Measurements from ENCODE around the gene MICU1. TPM values are rescaled to one million over a fixed set of nuclear protein-coding genes. Genes with fewer than 3 reads are reported as not detected.

MICU1 gene
- total RNA-seq, 1 donor from 2014 or later = 79.8 TPM

DNA sequence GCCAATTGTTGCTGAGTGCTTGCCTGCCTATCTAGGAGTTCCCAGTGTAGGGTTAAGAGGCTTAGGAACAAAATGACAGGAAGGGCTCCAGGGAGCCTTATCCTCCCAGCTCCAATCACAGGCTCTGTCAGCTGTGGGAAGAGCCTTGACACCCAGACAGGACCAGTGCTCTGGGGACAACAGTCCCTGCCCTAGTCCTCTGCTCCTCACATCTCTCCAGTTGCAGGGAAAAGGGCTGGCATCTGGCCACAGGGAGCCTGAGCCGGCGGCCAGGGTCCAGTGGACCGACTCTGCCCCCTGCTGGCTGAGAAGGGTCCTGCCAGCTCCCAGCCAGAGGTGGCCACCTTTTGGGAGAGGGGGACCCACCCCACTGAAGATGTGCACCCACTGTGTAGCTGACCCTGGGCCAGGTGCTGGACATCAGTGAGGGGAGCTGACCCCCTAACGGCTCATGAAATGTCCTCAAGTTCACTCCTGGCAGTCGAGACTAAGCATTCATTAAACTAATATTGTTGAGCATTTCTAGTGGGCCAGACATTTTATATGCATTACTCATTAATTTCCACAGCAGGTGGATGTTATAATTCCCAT, 288.7 kb downstream of the MICU1 start:
- Histone ChIP-seq H3K4me2 (peak overlapping the region; percentile 4), H3K79me2 (ENCODE audit: low read depth) (no peaks in the 10 kb centered on the region), H4K20me1 (ENCODE audit: low read depth) (no peaks in the 10 kb centered on the region), H3K27ac (peak overlapping the region; percentile 74), H3K9me3 (ENCODE audit: low read depth) (no peaks in the 10 kb centered on the region), H3K27me3 (no peaks in the 10 kb centered on the region), H3K9ac (no peak overlapping the region), H3K4me1 (peaks cover 35% of the 10 kb centered on the region), H2AFZ (replicated peaks) (no peak overlapping the region), H3K4me3 (no peak overlapping the region), H3F3A (ENCODE audit: low read depth) (peaks cover 37% of the 10 kb centered on the region), H3K36me3 (peaks cover 5% of the 10 kb centered on the region)
- H3K27ac Mint-ChIP-seq = peak overlapping the region; percentile 10
- H3K36me3 Mint-ChIP-seq = peaks cover 7% of the 10 kb centered on the region
- DNase-seq (ENCODE audit: low spot score) = peak; percentile 84
- peaks cover 53% of the 10 kb centered on the region for H3K4me1 Mint-ChIP-seq
- TF ChIP-seq, protein P1, sequence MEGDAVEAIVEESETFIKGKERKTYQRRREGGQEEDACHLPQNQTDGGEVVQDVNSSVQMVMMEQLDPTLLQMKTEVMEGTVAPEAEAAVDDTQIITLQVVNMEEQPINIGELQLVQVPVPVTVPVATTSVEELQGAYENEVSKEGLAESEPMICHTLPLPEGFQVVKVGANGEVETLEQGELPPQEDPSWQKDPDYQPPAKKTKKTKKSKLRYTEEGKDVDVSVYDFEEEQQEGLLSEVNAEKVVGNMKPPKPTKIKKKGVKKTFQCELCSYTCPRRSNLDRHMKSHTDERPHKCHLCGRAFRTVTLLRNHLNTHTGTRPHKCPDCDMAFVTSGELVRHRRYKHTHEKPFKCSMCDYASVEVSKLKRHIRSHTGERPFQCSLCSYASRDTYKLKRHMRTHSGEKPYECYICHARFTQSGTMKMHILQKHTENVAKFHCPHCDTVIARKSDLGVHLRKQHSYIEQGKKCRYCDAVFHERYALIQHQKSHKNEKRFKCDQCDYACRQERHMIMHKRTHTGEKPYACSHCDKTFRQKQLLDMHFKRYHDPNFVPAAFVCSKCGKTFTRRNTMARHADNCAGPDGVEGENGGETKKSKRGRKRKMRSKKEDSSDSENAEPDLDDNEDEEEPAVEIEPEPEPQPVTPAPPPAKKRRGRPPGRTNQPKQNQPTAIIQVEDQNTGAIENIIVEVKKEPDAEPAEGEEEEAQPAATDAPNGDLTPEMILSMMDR (IDR thresholded peaks at IDR 0.05) = peak; percentile 98
- TF ChIP-seq EZH2 (IDR thresholded peaks at IDR 0.05) = no peak
- no peaks in the 10 kb centered on the region for H3K9me3 Mint-ChIP-seq
- peak overlapping the region; percentile 13 for H3K4me3 Mint-ChIP-seq
- H3K27me3 Mint-ChIP-seq (ENCODE audit: insufficient read depth, low read depth) = peaks cover 5% of the 10 kb centered on the region

DNA sequence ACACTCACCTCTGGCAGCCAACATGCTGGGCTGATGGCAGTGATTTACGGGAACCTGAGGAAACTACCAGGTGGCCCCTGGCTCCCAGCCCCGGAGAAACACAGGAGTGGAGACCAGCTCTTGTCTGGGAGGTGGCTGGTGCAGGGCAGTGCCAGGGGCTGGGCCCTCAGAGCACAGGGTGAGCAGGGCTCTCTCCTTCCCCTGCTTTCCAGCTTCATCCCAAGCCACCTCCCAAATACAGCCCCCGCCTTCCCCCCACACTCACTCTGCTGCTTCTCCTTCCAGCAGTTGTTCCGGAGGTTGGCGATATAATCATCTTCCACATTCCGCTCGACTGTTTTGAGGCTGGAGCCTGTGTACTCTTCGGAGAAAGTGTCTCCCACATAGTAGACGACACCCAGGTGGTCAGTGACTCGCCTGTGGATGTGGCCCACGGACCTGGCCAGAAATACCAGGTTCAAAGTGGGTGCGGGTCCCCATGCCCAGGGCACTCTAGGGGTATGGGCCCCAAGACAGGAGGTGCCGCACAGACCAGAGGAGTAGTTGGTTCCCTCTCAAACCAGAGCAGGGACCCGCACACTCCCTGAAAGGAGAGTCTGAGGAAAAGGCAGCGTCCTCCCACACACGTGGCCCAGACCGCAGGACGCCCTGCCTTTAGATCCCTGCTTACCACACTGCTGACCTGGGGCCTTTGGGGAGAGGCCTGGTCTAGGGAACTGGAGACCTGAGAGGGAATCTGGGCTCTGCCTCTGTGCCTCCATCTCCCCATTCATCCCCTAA, 289.4 kb downstream of the MICU1 start:
- DNase-seq (ENCODE audit: low spot score) = no peak
- H3K36me3 ChIP-seq = peaks cover 5% of the 10 kb centered on the region
- TF ChIP-seq EZH2phosphoT487 (IDR thresholded peaks at IDR 0.05) (no peak), EZH2 (IDR thresholded peaks at IDR 0.05) (no peak)
- TF ChIP-seq, protein P1 (IDR thresholded peaks at IDR 0.05) = no peak
- Mint-ChIP-seq H3K4me3 (peak overlapping the region; percentile 65), H3K4me1 (peaks cover 57% of the 10 kb centered on the region), H3K27ac (peak overlapping the region; percentile 98), H3K9me3 (no peaks in the 10 kb centered on the region), H3K27me3 (ENCODE audit: insufficient read depth, low read depth) (peaks cover 5% of the 10 kb centered on the region), H3K36me3 (peaks cover 7% of the 10 kb centered on the region)
- peaks cover 43% of the 10 kb centered on the region for H3F3A ChIP-seq (ENCODE audit: low read depth)
- H4K20me1 ChIP-seq (ENCODE audit: low read depth) = no peaks in the 10 kb centered on the region
- H3K4me2 ChIP-seq = peak overlapping the region; percentile 4
- H3K27me3 ChIP-seq = no peaks in the 10 kb centered on the region
- H2AFZ ChIP-seq (replicated peaks) = no peak overlapping the region
- no peaks in the 10 kb centered on the region for H3K9me3 ChIP-seq (ENCODE audit: low read depth)
- no peaks in the 10 kb centered on the region for H3K79me2 ChIP-seq (ENCODE audit: low read depth)
- H3K27ac ChIP-seq = peak overlapping the region; percentile 74
- no peak overlapping the region for H3K9ac ChIP-seq
- H3K4me1 ChIP-seq = peaks cover 40% of the 10 kb centered on the region
- no peak overlapping the region for H3K4me3 ChIP-seq

DNA sequence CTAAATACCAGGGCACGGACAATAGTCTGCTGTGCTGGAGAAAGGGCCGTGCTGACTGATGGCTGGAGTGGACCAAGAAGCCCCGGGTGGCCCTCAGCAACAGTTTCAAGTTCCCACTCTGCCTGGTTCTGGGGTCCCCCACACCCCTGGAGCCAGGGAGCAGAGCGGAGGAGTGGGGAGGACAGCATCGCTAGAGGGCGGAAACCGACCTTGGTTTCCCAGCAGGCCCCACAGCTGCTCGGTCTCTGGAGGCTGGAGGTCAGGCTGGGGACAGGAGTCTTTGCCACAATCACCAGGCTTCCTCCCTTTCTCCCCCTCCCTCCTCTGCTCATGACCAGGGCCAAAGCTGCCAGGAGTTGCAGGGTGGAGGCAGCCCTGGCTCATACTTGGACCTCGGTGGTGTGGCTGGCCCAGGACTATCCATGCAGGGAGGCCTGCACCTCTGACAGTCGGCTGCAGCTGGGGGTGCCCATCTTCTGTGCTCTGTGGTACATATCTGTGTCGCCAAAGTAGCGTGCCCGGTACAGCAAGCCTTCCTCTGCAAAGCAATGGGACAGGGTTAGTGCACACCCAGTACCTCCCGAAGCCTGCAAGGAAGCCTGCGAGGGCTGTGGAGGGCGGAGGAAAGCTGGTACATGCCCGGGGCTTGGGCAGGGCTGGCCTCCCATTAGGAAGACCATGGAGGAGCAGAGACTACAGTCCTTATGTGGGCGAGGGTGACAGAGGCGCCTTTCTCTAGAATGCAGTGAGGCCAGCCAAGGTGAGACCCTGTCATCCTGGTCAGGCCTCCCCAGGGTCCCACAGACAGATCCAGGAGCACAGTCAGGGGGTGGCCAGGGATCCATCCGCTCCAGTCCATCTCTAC, 290.3 kb downstream of the MICU1 start:
- H3K4me1 ChIP-seq = peaks cover 46% of the 10 kb centered on the region
- no peak overlapping the region for H3K9ac ChIP-seq
- H4K20me1 ChIP-seq (ENCODE audit: low read depth) = no peaks in the 10 kb centered on the region
- H3K36me3 ChIP-seq = peaks cover 5% of the 10 kb centered on the region
- no peaks in the 10 kb centered on the region for H3K27me3 ChIP-seq
- no peak overlapping the region for H3K4me2 ChIP-seq
- Mint-ChIP-seq H3K9me3 (no peaks in the 10 kb centered on the region), H3K36me3 (peaks cover 5% of the 10 kb centered on the region), H3K27ac (peak overlapping the region; percentile 99), H3K27me3 (ENCODE audit: insufficient read depth, low read depth) (peaks cover 7% of the 10 kb centered on the region), H3K4me3 (no peak overlapping the region), H3K4me1 (peaks cover 64% of the 10 kb centered on the region)
- peaks cover 50% of the 10 kb centered on the region for H3F3A ChIP-seq (ENCODE audit: low read depth)
- no peak overlapping the region for H3K27ac ChIP-seq
- DNase-seq (ENCODE audit: low spot score) = no peak
- no peaks in the 10 kb centered on the region for H3K9me3 ChIP-seq (ENCODE audit: low read depth)
- no peak overlapping the region for H3K4me3 ChIP-seq
- TF ChIP-seq, protein P1 (IDR thresholded peaks at IDR 0.05) = no peak
- no peak for TF ChIP-seq EZH2phosphoT487 (IDR thresholded peaks at IDR 0.05)
- no peak for TF ChIP-seq EZH2 (IDR thresholded peaks at IDR 0.05)
- H3K79me2 ChIP-seq (ENCODE audit: low read depth) = no peaks in the 10 kb centered on the region
- no peak overlapping the region for H2AFZ ChIP-seq (replicated peaks)

Data from neural progenitor cell (in vitro differentiated cells).